GM19467 (cell line): ENCODE measurements around the gene GNAT2.

Experiments used
- ATAC-seq: cut with Tn5 transposase; IDR thresholded peaks from one replicate; pipeline ENCODE4 v1.9.1; 2021; ENCODE audit warnings: mild to moderate bottlenecking, moderate library complexity; ENCODE audit not compliant: unreplicated experiment

GNAT2 gene

DNA sequence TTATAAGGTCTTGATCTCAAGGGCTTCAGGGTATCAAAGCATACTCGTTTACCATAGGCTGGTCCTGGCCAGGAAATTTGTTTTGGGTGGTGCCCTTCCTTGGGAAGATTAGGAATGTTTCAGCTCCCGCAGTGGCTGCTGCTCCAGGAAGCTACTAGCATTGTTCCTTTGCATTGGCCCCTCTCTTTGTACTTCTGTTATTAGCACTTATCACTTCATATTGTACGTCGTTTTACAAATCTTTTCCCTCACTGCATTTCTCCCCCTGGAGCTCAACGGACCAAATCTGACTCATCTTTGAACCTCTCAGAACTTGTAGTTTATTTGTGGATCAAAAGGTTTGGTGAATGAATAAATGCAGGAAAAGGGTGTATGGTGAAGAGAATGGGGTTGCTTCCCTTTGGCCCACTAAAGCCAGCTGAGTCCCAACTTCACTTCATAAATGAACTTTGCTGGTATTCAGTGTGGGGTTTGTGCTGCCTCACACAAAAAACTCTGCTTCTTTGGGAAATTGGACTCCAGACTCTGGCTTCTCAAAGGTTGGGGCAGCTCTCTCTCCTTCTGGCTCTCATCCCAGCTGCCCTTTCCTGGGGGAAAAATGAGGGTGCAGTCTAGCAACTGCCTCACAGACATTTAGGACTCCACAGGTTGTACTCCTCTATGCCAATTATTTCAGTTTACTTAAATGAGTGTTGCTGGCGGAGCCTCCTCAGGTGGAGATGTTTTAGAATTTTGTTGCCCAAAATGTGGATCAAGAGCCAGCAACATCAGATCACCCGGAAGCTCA, 5.9 kb downstream of the GNAT2 start:
- ATAC-seq = no peak

DNA sequence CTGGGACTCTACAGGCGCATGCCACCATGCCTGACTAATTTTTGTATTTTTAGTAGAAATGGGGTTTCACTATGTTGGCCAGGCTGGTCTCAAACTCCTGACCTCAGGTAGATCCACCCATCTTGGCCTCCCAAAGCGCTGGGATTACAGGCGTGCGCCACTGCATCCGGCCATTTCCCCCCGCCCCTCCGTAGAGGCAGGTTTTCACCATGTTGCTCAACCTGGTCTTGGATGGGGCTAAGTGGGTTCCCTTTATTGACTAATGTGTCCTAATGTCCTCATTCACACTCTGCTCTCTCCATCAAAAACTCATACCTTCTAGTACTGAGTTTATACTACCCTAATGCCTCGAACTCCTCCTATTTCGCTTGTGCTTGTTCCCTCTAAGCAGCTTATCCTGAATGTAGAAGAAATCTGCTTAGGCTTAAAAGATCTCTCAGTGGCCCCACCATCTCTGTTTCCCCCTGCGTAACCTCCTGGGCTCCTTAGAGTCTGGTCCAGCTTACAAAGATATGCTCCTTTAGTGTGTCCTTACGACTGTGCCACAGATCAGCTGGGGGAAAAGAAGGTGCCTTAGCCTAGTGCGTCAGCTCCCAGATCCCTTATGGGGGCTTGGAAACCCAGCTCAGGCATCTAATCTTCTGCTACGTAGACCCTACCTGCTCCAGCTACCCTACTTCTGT, 8.0 kb downstream of the GNAT2 start:
- no peak for ATAC-seq

DNA sequence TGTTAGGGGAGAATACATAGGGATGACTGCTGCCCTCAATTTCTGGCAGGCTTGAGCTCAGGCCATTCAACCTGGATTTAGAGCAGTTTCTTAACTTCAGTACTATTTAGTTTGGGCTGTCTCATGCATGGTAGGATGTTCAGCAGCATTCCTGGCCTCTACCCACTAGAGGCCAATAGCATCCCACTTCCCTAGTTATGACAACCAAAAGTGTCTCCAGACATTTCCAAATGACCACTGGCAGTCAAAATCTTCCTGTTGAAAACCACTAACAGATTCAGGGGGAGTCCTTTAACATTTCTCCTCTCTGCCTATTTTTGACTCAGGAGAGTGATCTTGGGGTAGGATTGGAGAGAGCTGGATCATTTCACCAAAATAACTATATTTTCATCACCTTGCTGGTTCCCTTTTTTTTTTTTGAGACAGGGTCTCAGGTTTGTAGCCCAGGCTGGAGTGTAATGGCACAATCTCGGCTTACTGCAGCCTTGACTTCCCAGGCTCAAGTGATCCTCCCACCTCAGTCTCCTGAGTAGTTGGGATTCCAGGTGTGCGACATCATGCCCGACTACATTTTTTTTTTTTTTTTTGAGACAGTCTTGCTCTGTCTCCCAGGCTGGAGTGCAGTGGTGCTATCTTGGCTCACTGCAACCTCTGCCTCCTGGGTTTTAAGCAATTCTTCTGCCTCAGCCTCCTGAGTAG, 8.7 kb downstream of the GNAT2 start:
- ATAC-seq = no peak

DNA sequence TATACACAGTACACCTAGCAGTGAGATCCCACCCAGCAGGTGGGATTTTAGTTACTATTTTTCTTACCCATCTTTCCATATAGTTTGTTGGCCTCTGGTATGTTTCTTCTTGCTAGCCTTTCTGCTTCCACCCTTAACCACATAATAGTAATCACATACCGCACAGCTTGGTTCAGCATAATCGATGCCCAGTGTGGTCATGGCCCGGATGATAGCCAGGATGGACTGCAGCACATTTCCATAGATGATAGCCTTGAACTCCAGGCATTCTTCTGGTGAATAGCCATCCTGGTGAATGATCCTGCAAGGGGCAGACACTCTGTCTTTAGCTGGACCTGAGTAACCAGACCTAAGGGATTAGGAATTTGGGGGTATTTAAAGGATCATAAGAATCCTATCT, 9.5 kb downstream of the GNAT2 start:
- ATAC-seq = no peak

DNA sequence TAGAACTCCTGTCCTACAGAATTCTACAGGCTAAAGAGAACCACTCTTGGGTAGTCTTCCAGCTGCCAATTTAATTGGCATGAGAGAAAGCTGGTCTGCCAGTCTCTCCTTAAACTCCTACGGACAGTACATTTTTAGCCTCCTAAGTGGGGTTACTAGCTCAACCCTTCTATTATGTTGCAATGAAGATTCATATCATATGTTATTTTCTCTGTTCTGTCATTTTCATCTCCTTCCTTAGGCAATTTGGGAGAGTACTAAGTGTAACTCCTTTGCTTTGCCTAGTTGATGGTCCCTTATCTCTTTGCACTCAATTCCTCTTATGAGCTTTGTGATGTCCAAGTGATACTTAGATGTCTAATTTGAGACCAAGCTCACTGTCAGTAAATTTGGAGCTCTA, 14.0 kb downstream of the GNAT2 start:
- ATAC-seq = no peak

DNA sequence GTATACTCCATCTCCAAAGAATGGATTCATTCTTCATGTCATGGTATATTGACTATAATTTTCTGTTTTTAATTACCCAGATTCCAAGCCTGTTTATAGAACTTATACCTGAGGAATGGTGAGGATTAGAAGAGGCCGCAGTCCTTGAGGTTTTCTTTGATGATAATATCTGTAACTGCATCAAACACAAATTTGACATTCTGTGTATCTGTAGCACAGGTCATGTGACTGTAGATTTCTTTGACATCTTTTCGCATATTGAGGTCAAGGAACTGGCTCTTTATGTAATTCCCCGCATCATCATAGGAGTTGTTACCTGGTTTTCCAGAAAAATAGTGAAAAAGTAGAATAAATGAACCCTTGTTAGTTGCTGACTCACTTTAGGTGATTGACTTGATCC, 16.2 kb downstream of the GNAT2 start:
- ATAC-seq = no peak

DNA sequence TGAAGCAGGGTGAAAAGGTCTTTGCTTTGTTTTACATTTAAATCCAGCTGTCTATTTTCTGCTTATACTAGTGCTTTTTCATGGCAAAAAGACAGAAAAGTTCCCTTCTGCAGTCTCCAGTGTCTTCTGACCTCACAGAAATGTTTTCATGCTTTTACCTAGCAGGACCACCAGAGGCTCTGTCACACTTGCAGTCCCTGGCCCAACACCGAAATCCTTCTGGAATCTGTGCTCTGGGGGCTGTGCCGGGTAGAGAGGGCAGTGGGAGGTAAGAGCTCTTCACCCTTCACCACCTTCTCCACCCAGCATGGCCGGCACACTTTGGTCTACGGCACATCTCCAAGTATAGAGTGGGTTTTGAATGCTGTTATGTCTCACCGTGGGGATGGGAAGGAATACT, 20.8 kb downstream of the GNAT2 start:
- ATAC-seq = no peak

DNA sequence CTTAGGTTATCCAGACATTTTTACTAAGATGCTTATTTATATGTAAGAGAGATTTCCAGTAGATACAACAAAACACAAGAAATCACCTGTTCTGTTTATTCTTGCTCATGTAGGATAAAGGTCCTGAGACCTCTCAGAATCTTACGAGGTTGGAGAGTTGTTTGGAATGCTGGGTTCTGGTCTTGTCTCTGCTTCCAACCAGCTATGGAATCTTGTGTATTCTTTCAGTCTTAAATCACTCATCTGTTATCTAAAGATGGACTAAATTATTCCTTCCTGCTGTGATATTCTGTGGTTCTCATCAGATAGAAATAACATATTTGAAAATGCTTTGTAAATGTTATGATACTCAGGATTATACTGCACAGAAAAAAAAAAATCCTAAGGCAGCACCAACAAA, 21.3 kb downstream of the GNAT2 start:
- ATAC-seq = no peak

DNA sequence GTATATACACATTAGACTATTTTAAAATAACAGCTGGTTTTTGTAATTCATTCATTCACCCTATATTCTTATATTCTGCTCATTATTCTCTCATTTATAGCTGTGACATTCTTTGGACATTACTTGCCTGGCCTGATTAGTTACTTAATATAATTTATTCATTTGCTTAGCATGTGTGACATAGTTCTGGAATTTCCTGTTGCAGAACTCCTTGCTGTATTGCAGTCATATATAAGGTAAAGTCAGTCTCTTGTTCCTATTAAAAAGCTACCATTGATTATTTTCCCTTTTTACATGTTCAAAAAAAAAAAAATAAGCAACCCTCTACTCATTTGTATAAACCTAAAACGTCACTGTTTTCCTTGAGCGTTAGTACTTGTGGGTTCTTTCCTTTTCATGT, 23.9 kb downstream of the GNAT2 start:
- ATAC-seq = no peak

DNA sequence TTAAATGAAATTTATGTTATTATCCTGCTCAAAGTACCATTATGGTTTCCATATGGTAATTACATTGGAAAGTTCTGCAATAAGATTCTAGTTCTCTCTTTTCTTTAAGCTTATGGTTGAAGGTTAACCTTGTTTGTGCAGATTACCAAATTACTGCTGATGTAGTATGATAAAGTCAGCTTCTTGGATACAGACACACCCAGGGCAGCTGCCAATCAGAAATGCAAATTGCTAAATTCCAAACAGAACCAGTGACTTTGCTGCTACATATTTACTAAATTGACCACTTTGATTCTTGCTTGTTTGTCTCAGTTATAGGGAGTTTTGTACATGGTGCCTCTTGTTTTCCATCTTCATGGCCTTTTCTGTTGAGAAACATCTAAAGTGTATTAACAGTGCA, 26.5 kb downstream of the GNAT2 start:
- no peak for ATAC-seq

DNA sequence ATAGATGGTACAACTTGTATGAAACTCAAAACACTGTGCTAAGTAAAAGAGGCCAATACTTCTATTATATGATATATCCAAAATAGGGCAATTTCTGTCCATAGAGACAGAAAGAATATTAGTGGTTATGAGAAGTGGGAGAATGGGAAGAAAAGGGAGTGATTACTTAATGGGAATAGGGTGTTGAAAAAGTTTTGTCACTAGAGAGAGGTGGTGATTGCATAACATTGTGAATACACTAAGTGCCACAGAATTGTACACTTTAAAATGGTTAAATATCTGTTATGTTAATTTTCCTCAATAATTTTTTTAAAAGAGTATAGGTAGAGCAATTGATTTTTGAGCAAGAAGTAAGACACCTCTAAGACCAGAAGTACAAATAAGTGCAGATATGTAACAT, 29.7 kb downstream of the GNAT2 start:
- no peak for ATAC-seq

DNA sequence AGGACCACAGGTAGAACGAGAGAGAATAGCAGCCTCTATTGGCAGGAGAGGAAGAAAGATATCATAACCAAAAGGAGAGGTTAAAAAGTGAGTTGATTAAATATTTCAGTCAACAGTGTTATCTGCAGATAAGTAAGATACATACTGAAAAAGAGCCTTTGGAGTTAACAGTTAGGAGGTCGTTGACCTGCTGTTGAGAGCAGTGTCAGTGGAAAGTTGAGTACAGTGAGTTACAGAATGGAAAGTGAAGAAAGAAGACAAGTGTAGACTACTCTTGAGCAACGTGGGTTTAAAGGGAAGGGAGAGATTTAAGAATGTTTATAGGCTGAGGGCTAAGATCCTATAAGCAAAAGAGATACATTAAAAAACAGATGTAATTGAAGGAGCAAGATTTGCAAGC, 30.2 kb downstream of the GNAT2 start:
- no peak for ATAC-seq

DNA sequence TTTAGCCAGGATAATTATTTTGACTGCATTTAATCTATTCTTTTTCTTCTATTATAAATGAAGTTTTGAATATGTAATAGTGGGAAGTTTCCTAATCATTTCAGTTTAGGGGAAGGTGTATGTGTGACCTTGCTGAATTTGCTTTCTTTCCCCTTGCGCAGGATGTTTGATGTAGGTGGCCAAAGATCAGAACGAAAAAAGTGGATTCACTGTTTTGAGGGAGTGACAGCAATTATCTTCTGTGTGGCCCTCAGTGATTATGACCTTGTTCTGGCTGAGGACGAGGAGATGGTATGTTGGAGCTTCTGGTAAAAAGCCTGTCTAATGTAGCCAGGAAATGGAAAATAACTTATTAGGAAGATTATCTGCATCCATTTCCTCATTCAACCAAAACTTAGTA, 33.4 kb downstream of the GNAT2 start:
- no peak for ATAC-seq

DNA sequence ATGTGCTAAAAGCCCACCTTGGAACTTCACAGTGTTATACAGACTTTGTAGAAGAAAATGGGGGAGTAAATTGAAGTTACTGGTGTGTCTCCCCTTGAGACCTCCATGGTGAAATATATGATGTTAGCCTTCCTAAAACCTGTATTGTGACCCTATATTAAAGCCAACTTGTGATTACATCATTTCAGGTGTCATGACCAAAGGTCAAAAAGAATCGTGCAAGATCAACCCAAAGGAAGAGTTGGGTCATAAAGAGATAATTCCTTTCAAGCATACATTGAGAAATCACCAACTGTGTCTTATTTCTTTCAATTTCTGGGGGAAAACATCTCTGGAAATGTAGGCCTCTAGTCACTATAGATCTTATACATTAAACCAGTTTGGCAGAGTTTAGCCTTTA, 34.6 kb downstream of the GNAT2 start:
- ATAC-seq = no peak

DNA sequence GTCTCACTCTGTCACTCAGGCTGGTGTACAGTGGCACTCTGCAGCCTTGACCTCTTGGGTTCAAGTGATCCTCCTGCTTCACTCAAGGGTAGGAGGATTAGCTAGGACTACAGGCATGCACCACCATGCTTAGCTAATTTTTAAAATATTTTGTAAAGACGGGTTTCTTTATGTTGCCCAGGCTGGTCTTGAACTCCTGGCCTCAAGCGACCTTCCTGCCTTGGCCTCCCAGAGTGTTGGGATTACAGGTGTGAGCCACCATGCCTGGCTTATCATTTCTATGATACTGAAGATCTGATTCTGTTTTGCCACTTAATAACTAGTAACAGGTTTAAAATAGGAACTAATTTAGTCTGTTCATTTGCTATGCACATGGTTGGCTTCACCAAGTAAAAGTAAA, 37.4 kb downstream of the GNAT2 start:
- no peak for ATAC-seq

DNA sequence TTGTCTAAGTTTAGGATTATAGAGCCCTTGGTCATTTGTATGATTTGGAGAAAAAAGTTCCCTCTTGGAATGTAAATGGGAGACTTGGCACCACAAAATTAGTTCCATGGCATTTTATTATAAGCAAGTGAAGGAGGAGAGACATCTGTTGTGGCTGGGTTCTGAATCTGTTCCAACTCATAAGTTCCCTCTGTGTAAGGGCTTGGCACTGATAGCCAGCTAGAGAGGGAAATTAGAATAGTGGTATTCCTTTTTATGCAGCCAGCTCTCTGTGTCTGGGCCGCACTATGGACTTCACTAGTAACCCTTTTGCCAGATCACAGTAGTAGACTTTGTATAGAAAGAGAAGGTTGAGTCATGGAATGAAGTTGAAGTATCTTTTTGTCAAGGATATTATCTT, 39.9 kb downstream of the GNAT2 start:
- no peak for ATAC-seq

DNA sequence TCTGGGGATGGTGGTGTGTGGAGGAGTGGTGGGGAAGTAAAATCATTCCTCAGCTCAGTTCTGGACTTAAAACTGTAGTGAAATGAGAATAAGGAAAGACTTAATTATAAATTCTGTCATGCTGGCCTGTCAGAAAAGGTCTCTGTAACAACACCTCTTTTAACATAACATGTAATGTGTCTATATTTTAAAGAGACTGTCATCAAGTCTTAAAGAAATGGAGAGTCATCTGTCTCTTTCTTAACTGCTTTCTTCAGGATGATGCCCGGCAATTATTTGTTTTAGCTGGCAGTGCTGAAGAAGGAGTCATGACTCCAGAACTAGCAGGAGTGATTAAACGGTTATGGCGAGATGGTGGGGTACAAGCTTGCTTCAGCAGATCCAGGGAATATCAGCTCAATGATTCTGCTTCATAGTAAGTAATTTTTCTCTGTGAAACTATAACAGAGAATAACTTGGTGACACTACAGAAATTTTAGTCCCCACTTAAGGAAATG, 40.4 kb downstream of the GNAT2 start:
- ATAC-seq = no peak

DNA sequence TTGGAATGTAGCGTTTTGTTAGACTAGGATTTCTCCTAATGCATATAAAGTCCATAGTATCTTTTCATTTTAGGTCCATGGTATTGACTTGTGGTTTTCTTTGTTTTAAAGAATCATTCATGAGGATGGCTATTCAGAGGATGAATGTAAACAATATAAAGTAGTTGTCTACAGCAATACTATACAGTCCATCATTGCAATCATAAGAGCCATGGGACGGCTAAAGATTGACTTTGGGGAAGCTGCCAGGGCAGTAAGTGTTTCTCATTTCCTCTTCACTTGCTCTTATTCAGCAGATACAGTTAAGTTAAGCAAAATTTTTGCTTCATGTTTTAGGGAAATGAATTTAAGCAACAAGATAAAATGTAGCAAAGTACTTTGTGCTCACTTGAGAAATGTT, 45.6 kb downstream of the GNAT2 start:
- ATAC-seq = no peak

DNA sequence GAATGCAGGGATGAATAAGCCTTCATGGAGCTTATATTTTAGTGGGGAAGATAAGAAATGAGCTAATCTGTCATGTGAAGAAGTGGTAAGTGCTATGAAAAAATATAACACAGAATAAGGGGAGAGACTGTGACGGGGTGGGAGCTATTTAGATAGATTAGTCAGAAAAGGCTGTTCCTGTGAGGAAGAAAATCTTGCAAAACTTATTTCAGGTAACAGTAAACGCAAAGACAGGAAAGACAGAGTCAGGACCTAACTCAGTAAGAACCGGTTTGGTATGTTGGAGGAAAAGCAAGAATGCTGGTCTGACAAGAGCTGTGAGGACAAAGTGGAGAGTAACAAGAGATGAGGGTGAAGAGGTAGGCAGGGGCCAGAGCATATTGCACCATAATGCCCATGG, 49.0 kb downstream of the GNAT2 start:
- ATAC-seq = no peak

DNA sequence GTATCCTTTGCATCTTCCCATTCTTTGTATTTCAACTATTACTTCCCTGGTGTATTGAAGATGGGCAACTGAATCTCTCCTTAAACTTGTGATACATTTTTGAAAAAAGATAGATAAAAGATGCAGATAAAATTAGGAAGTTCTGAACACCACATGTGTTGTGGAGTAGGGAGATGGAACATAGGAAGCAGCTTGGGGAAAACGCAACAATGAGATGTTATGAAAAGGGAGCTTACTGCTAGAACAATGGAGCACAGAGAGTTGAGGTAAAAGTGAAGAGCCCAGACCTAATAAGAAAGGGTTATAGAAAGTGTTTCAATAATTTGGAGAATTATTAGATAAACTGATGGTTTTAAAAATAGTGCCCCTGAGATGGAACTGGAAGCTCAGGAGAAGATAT, 50.1 kb downstream of the GNAT2 start:
- no peak for ATAC-seq

DNA sequence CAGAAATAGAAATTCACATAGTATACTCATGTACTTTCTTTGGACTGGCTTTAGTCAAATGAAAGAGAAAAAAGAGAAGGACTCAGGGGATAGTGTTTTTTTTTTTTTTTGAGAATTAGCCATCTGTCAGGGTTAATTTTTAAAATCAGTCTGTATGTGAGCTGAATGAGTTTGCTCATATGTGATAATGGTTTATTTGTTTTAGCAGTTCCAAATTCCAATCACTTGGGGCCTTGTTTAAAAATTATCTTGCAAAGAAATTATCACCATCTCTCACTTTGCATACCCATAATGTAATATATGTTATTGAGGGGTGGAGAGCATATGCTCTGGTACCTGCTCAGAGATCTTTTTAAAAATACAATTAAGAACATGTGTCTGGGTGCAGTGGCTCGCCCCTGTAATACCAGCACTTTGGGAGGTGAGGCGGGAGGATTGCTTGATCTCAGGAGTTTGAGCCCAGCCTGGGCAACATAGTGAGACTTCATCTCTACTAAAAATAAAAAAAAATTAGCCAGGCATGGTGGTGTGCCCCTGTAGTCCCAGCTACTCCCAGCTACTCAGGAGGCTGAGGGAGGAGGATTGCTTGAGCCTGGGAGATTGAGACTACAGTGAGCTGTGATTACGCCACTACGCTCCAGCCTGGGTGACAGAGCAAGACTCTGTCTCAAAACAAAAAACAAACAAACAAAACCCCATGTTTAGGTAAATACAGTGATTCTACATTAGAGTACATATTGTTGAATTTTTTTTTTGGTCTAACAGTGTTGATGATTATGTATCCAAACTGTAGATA, 51.3 kb downstream of the GNAT2 start:
- no peak for ATAC-seq
